HG03045 (cell line): ENCODE data around the gene ARPC4.
"Not testable (repeated sequence)": the region's sequence is repeated elsewhere in the genome, so short reads cannot be mapped to it uniquely, and the experiment has no call there.

Source experiments
- ATAC-seq: cut with Tn5 transposase; IDR thresholded peaks from one replicate; pipeline ENCODE4 v1.9.1; 2021; ENCODE audit warnings: mild to moderate bottlenecking, moderate library complexity; ENCODE audit not compliant: unreplicated experiment

The ARPC4 gene

GRCh38 chr3:9817436-9817835 is 24.6 kb downstream of the ARPC4 start:
- ATAC-seq: no peak

GRCh38 chr3:9818666-9819335 is 25.9 kb downstream of the ARPC4 start:
- no peak for ATAC-seq

- no peak for ATAC-seq
These were observed 27.7 kb downstream of the ARPC4 start for GRCh38 chr3:9820543-9820942.

GRCh38 chr3:9820946-9821345 is 28.1 kb downstream of the ARPC4 start:
- no peak for ATAC-seq

GRCh38 chr3:9825451-9826040 is 32.7 kb downstream of the ARPC4 start:
- no peak for ATAC-seq

- no peak for ATAC-seq
These were observed 34.1 kb downstream of the ARPC4 start for GRCh38 chr3:9826815-9827573.

- ATAC-seq: no peak
These were observed 36.2 kb downstream of the ARPC4 start for GRCh38 chr3:9828801-9829755.

GRCh38 chr3:9831253-9831652 is 38.4 kb downstream of the ARPC4 start:
- no peak for ATAC-seq

- no peak for ATAC-seq
These were observed 40.2 kb downstream of the ARPC4 start for GRCh38 chr3:9833078-9833477.

GRCh38 chr3:9834520-9835380 is 41.9 kb downstream of the ARPC4 start:
- ATAC-seq: no peak

- ATAC-seq: no peak
These were observed 45.1 kb downstream of the ARPC4 start for GRCh38 chr3:9837701-9838582.

GRCh38 chr3:9838856-9839255 is 46.0 kb downstream of the ARPC4 start:
- no peak for ATAC-seq

- no peak for ATAC-seq
These were observed 48.1 kb downstream of the ARPC4 start for GRCh38 chr3:9841015-9841414.

GRCh38 chr3:9843715-9844438 is 51.0 kb downstream of the ARPC4 start, which contains the start of gene RPUSD3:
TSS of gene RPUSD3 (minus strand) at chr3:9844008. CDS start at chr3:9843990, 18 bp downstream.
- ATAC-seq: peak; percentile 97

- no peak for ATAC-seq
These were observed 53.3 kb downstream of the ARPC4 start for GRCh38 chr3:9846231-9846630.

GRCh38 chr3:9846931-9847488 is 54.1 kb downstream of the ARPC4 start:
- no peak for ATAC-seq

GRCh38 chr3:9847870-9848269 is 55.0 kb downstream of the ARPC4 start:
- not testable (repeated sequence) for ATAC-seq

- not testable (repeated sequence) for ATAC-seq
These were observed 56.0 kb downstream of the ARPC4 start for GRCh38 chr3:9848860-9849259.
